Measurements from ENCODE around the gene TOR1AIP2. TPM values are rescaled to one million over a fixed set of nuclear protein-coding genes. Genes with fewer than 3 reads are reported as not detected.

The TOR1AIP2 gene
- total RNA-seq, 2 experiments from 2014 or later = 31.0 to 49.9 TPM

GRCh38 chr1:179883745-179884138 lies 6.1 kb upstream of the TOR1AIP2 start:
- DNase-seq (ENCODE audit: low spot score) = peak; percentile 60
- Histone ChIP-seq H3K4me1 (ENCODE audit: insufficient read depth, low read length, poor library complexity, severe bottlenecking) (peaks cover 31% of the 10 kb centered on the region), H3K4me3 (ENCODE audit: low read depth, low read length, poor library complexity, severe bottlenecking) (peak overlapping the region; percentile 79), H2AFZ (ENCODE audit: low read length) (peak overlapping the region; percentile 65), H3K27ac (ENCODE audit: low read depth, low read length, poor library complexity, severe bottlenecking) (peak overlapping the region; percentile 96), H3K36me3 (ENCODE audit: insufficient read depth, low read length) (peaks cover 14% of the 10 kb centered on the region; the same call in 1 of the 2 replicates), H3K79me2 (ENCODE audit: insufficient read depth, low read depth, low read length) (peaks cover 9% of the 10 kb centered on the region; the same call in 1 of the 2 replicates), H3K9me2 (ENCODE audit: insufficient read depth, low read length) (no peaks in the 10 kb centered on the region), H4K20me1 (ENCODE audit: insufficient read depth, low read length) (no peaks in the 10 kb centered on the region; the same call in 1 of the 2 replicates), H3K9me3 (ENCODE audit: low read length) (no peaks in the 10 kb centered on the region), H3K4me2 (ENCODE audit: low read length) (peak overlapping the region; percentile 89)
- ChIA-PET POLR2A (interaction anchor here (0.6 to 2.1 kb wide), 12 partner anchors 8 to 659 kb away, joined by 3 to 9 read pairs (median 4); partner anchors contain the start of gene CEP350), CTCF (ENCODE audit: unreplicated experiment) (no interaction called here)
- intact Hi-C loops (cut with micrococcal nuclease; ENCODE audit: unreplicated experiment) = loop anchor here (2.0 to 5.0 kb wide), 3 partner anchors 271 to 851 kb away; partner anchors contain the start of genes ACBD6 and QSOX1
- TF ChIP-seq, protein P1, sequence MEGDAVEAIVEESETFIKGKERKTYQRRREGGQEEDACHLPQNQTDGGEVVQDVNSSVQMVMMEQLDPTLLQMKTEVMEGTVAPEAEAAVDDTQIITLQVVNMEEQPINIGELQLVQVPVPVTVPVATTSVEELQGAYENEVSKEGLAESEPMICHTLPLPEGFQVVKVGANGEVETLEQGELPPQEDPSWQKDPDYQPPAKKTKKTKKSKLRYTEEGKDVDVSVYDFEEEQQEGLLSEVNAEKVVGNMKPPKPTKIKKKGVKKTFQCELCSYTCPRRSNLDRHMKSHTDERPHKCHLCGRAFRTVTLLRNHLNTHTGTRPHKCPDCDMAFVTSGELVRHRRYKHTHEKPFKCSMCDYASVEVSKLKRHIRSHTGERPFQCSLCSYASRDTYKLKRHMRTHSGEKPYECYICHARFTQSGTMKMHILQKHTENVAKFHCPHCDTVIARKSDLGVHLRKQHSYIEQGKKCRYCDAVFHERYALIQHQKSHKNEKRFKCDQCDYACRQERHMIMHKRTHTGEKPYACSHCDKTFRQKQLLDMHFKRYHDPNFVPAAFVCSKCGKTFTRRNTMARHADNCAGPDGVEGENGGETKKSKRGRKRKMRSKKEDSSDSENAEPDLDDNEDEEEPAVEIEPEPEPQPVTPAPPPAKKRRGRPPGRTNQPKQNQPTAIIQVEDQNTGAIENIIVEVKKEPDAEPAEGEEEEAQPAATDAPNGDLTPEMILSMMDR (conservative IDR thresholded peaks at IDR 0.05; ENCODE audit: low read length) = no peak
- no peak for TF ChIP-seq EZH2phosphoT487 (IDR thresholded peaks at IDR 0.05; ENCODE audit: borderline replicate concordance, low read depth, low read length)
- BruUV-seq (replicated peaks) = no TSS peak

GRCh38 chr1:179883040-179883744 lies 5.6 kb upstream of the TOR1AIP2 start:
- intact Hi-C loops (cut with micrococcal nuclease; ENCODE audit: unreplicated experiment) = loop anchor here (2.0 to 5.0 kb wide), 3 partner anchors 272 to 851 kb away; partner anchors contain the start of genes ACBD6 and QSOX1
- CTCF ChIA-PET (ENCODE audit: unreplicated experiment) = no interaction called here
- no peaks in the 10 kb centered on the region; the same call in 1 of the 2 replicates for H4K20me1 ChIP-seq (ENCODE audit: insufficient read depth, low read length)
- H3K36me3 ChIP-seq (ENCODE audit: insufficient read depth, low read length) = peaks cover 14% of the 10 kb centered on the region; the same call in 1 of the 2 replicates
- POLR2A ChIA-PET = interaction anchor here (0.6 to 2.1 kb wide), 11 partner anchors 9 to 447 kb away, joined by 3 to 9 read pairs (median 5); partner anchors contain the start of gene CEP350
- no peaks in the 10 kb centered on the region for H3K9me3 ChIP-seq (ENCODE audit: low read length)
- no TSS peak for BruUV-seq (replicated peaks)
- TF ChIP-seq EZH2phosphoT487 (IDR thresholded peaks at IDR 0.05; ENCODE audit: borderline replicate concordance, low read depth, low read length) = no peak
- TF ChIP-seq, protein P1 (conservative IDR thresholded peaks at IDR 0.05; ENCODE audit: low read length) = 0 out of 2 replicates have a peak, but pooled peaks have one; percentile 24
- H3K4me3 ChIP-seq (ENCODE audit: low read depth, low read length, poor library complexity, severe bottlenecking) = peak overlapping the region; percentile 79
- H3K79me2 ChIP-seq (ENCODE audit: insufficient read depth, low read depth, low read length) = peaks cover 9% of the 10 kb centered on the region; the same call in 1 of the 2 replicates
- peak overlapping the region; percentile 96 for H3K27ac ChIP-seq (ENCODE audit: low read depth, low read length, poor library complexity, severe bottlenecking)
- H3K9me2 ChIP-seq (ENCODE audit: insufficient read depth, low read length) = no peaks in the 10 kb centered on the region
- peaks cover 33% of the 10 kb centered on the region for H3K4me1 ChIP-seq (ENCODE audit: insufficient read depth, low read length, poor library complexity, severe bottlenecking)
- H3K4me2 ChIP-seq (ENCODE audit: low read length) = peak overlapping the region; percentile 89
- DNase-seq (ENCODE audit: low spot score) = peak; percentile 75
- peak overlapping the region; percentile 65 for H2AFZ ChIP-seq (ENCODE audit: low read length)
